HG03342 (cell line): ENCODE results near the gene CD38.

Source experiments
- ATAC-seq: cut with Tn5 transposase; IDR thresholded peaks from one replicate; pipeline ENCODE4 v1.9.1; 2021; ENCODE audit warnings: mild to moderate bottlenecking, moderate library complexity; ENCODE audit not compliant: unreplicated experiment

The CD38 gene

GRCh38 chr4:15894921-15895916 is 117.1 kb downstream of the CD38 start:
- no peak for ATAC-seq

- ATAC-seq: no peak
Observed at GRCh38 chr4:15897577-15897976, 119.4 kb downstream of the CD38 start.

- ATAC-seq: no peak
Observed at GRCh38 chr4:15898902-15899301, 120.8 kb downstream of the CD38 start.

- no peak for ATAC-seq
Observed at GRCh38 chr4:15899511-15899910, 121.4 kb downstream of the CD38 start.

- ATAC-seq: no peak
Observed at GRCh38 chr4:15901007-15901406, 122.9 kb downstream of the CD38 start.

- ATAC-seq: no peak
Observed at GRCh38 chr4:15901998-15902397, 123.9 kb downstream of the CD38 start.

GRCh38 chr4:15902746-15903145 is 124.6 kb downstream of the CD38 start:
- ATAC-seq: no peak
